Smooth muscle cell (in vitro differentiated cells): Measurements from ENCODE around the gene GCSAM. TPM values are rescaled to one million over a fixed set of nuclear protein-coding genes. Genes with fewer than 3 reads are reported as not detected.

Source experiments
- DNase-seq: peaks from one replicate; lab custom pipeline; 2025; ENCODE audit not compliant: unreplicated experiment; lab: John Stamatoyannopoulos, UW
- H2AFZ ChIP-seq: fragments of 200-600 bp; sonication (generic); 2 replicates; pipeline ENCODE4 v1.6.0; 2016; ENCODE audit warnings: antibody characterized with exemption, low read depth, mild to moderate bottlenecking
- H3F3A ChIP-seq: fragments of 200-600 bp; sonication (generic); 2 replicates; pipeline ENCODE4 v1.6.0; 2017; ENCODE audit warnings: antibody characterized with exemption, low read depth
- H3K27ac ChIP-seq: fragments of 200-600 bp; sonication (generic); 2 replicates; pipeline ENCODE4 v1.5.1; 2016; ENCODE audit warnings: low read depth, mild to moderate bottlenecking
- H3K27me3 ChIP-seq: fragments of 200-600 bp; sonication (generic); 2 replicates; pipeline ENCODE4 v1.6.1; 2016; ENCODE audit warnings: low read depth, mild to moderate bottlenecking
- H3K36me3 ChIP-seq: fragments of 200-600 bp; sonication (generic); 2 replicates; pipeline ENCODE4 v1.5.1; 2016; ENCODE audit warnings: low read depth
- H3K4me1 ChIP-seq: fragments of 200-600 bp; sonication (generic); 2 replicates; pipeline ENCODE4 v1.5.1; 2016; ENCODE audit warnings: low read depth
- H3K4me2 ChIP-seq: fragments of 200-600 bp; sonication (generic); 2 replicates; pipeline ENCODE4 v1.6.0; 2016; ENCODE audit warnings: mild to moderate bottlenecking
- H3K4me3 ChIP-seq: fragments of 200-600 bp; sonication (generic); 2 replicates; pipeline ENCODE4 v1.5.1; 2016; ENCODE audit warnings: mild to moderate bottlenecking
- H3K79me2 ChIP-seq: fragments of 200-600 bp; sonication (generic); 2 replicates; pipeline ENCODE4 v1.6.0; 2016; ENCODE audit warnings: low read depth, mild to moderate bottlenecking
- H3K9ac ChIP-seq: fragments of 200-600 bp; sonication (generic); 2 replicates; pipeline ENCODE4 v1.6.0; 2016; ENCODE audit warnings: low read depth
- H3K9me3 ChIP-seq: fragments of 200-600 bp; sonication (generic); replicated peaks from 2 replicates; pipeline ENCODE4 v1.5.1; 2016; ENCODE audit warnings: low read depth
- H4K20me1 ChIP-seq: fragments of 200-600 bp; sonication (generic); 2 replicates; pipeline ENCODE4 v1.6.0; 2016; ENCODE audit warnings: low read depth
- CTCF ChIP-seq: fragments of 200-600 bp; sonication (generic); IDR thresholded peaks from 2 replicates; pipeline ENCODE4 v1.5.1; 2017; ENCODE audit warnings: borderline replicate concordance, mild to moderate bottlenecking, antibody characterized with exemption; ENCODE audit not compliant: insufficient read depth, poor library complexity, severe bottlenecking
- WGBS: methylation state at CpG from one replicate; pipeline ENCODE4 v1.1.7; 2016; ENCODE audit warnings: low lambda C conversion rate; 5-methylcytosine and 5-hydroxymethylcytosine counted together
- polyA plus RNA-seq: library from polyadenylated mRNA; unstranded; fragments of >200 nt; fragmentation: Nextera tagmentation; extraction: Ambion mirVana; gene quantifications from 2 replicates; pipeline ENCODE4 v1.2.1, GENCODE V29; 2016
- total RNA-seq: library from RNA; depleted of rRNA; stranded (reverse); fragments of >200 nt; gene quantifications from 2 replicates; pipeline ENCODE4 v1.2.3, GENCODE V29; 2014

Gene GCSAM
- total and polyA plus RNA-seq, 2 experiments from 2014 or later = 0.67 TPM; not detected in 1

- no peak overlapping the region for H3K4me3 ChIP-seq
- no peak overlapping the region for H3K9ac ChIP-seq
- H3K36me3 ChIP-seq = no peaks in the 10 kb centered on the region
- peaks cover 8% of the 10 kb centered on the region for H3K4me1 ChIP-seq
- no peaks in the 10 kb centered on the region for H3K9me3 ChIP-seq
- DNase-seq = no peak
- H3F3A ChIP-seq = no peaks in the 10 kb centered on the region
- H2AFZ ChIP-seq = no peak overlapping the region
- no peaks in the 10 kb centered on the region for H3K27me3 ChIP-seq
- no peaks in the 10 kb centered on the region for H3K79me2 ChIP-seq
- H3K27ac ChIP-seq = no peak overlapping the region
- 79% methylated on average over 1 of the region's 1 CpG for WGBS
- no peaks in the 10 kb centered on the region for H4K20me1 ChIP-seq
- no peak for TF ChIP-seq CTCF
- H3K4me2 ChIP-seq = no peak overlapping the region
Measured at GRCh38 chr3:112143251-112143650, 10.2 kb upstream of the GCSAM start.

- H3F3A ChIP-seq = no peaks in the 10 kb centered on the region
Measured at GRCh38 chr3:112141293-112141692, 8.2 kb upstream of the GCSAM start.

GRCh38 chr3:112140584-112140983 lies 7.5 kb upstream of the GCSAM start:
- no peak for TF ChIP-seq CTCF
- no peak for DNase-seq
- H4K20me1 ChIP-seq = no peaks in the 10 kb centered on the region
- no peaks in the 10 kb centered on the region for H3F3A ChIP-seq
- no peak overlapping the region for H3K4me3 ChIP-seq
- H3K36me3 ChIP-seq = no peaks in the 10 kb centered on the region
- no peaks in the 10 kb centered on the region for H3K9me3 ChIP-seq
- H3K79me2 ChIP-seq = no peaks in the 10 kb centered on the region
- H3K9ac ChIP-seq = no peak overlapping the region
- H3K4me2 ChIP-seq = no peak overlapping the region
- WGBS = 92% methylated on average over 1 of the region's 1 CpG
- no peak overlapping the region for H3K27ac ChIP-seq
- H2AFZ ChIP-seq = no peak overlapping the region
- peaks cover 30% of the 10 kb centered on the region for H3K4me1 ChIP-seq
- no peaks in the 10 kb centered on the region for H3K27me3 ChIP-seq

More at GRCh38 chr3:112141293-112141692, 8.2 kb upstream of the GCSAM start:
- Histone ChIP-seq H3K79me2 (no peaks in the 10 kb centered on the region), H3K27me3 (no peaks in the 10 kb centered on the region), H3K9ac (no peak overlapping the region), H2AFZ (no peak overlapping the region), H3K4me2 (no peak overlapping the region), H3K4me1 (peaks cover 22% of the 10 kb centered on the region), H3K4me3 (no peak overlapping the region), H3K9me3 (no peaks in the 10 kb centered on the region), H4K20me1 (no peaks in the 10 kb centered on the region), H3K36me3 (no peaks in the 10 kb centered on the region), H3K27ac (no peak overlapping the region)
- TF ChIP-seq CTCF = no peak
- WGBS = 93% methylated on average over 2 of the region's 2 CpGs
- DNase-seq = no peak

GRCh38 chr3:112138219-112138969 lies 5.3 kb upstream of the GCSAM start:
- Histone ChIP-seq H3K27ac (no peak overlapping the region), H2AFZ (no peak overlapping the region), H3F3A (no peaks in the 10 kb centered on the region), H3K27me3 (no peaks in the 10 kb centered on the region), H3K79me2 (no peaks in the 10 kb centered on the region), H3K9ac (no peak overlapping the region), H3K36me3 (no peaks in the 10 kb centered on the region), H4K20me1 (no peaks in the 10 kb centered on the region), H3K4me1 (peaks cover 30% of the 10 kb centered on the region), H3K4me3 (no peak overlapping the region), H3K4me2 (no peak overlapping the region), H3K9me3 (no peaks in the 10 kb centered on the region)
- 76% methylated on average over 1 of the region's 1 CpG for WGBS
- DNase-seq = no peak
- TF ChIP-seq CTCF = no peak
